GM23338 (cell line): ENCODE data around the gene OR56A1. TPM values are rescaled to one million over a fixed set of nuclear protein-coding genes. Genes with fewer than 3 reads are reported as not detected.

Source experiments
- ATAC-seq: fragments of 200-7000 bp; cut with Tn5 transposase; 3 replicates; pipeline ENCODE4 v1.9.1; 2020
- DNase-seq: peaks from one replicate; pipeline ENCODE4 v3.0.0-alpha.2; 2015; ENCODE audit warnings: low spot score
- H2AFZ ChIP-seq: fragments of 200-600 bp; sonication (generic); 2 replicates; pipeline ENCODE4 v1.8.0; 2016; ENCODE audit warnings: antibody characterized with exemption, mild to moderate bottlenecking, moderate library complexity
- H3F3A ChIP-seq: fragments of 200-600 bp; sonication (generic); replicated peaks from 2 replicates; pipeline ENCODE4 v1.8.0; 2017; ENCODE audit warnings: antibody characterized with exemption, mixed run types, low read depth
- H3K27ac ChIP-seq: fragments of 200-600 bp; sonication (generic); 2 replicates; pipeline ENCODE4 v1.6.1; 2016; ENCODE audit warnings: low read depth
- H3K27me3 ChIP-seq: fragments of 200-600 bp; sonication (generic); 2 replicates; pipeline ENCODE4 v1.8.0; 2016; ENCODE audit warnings: mild to moderate bottlenecking, mixed run types, moderate library complexity; ENCODE audit not compliant: insufficient read depth
- H3K36me3 ChIP-seq: fragments of 200-600 bp; sonication (generic); 2 replicates; pipeline ENCODE4 v1.8.0; 2016; ENCODE audit warnings: mild to moderate bottlenecking; ENCODE audit not compliant: insufficient read depth
- H3K4me1 ChIP-seq: fragments of 200-600 bp; sonication (generic); 2 replicates; pipeline ENCODE4 v1.8.0; 2016; ENCODE audit warnings: mild to moderate bottlenecking, moderate library complexity; ENCODE audit not compliant: insufficient read depth
- H3K4me2 ChIP-seq: fragments of 200-600 bp; sonication (generic); 2 replicates; pipeline ENCODE4 v1.7.1; 2017; ENCODE audit warnings: mixed run types
- H3K4me3 ChIP-seq: fragments of 200-600 bp; sonication (generic); 2 replicates; pipeline ENCODE4 v1.6.1; 2016; ENCODE audit warnings: mixed run types
- H3K79me2 ChIP-seq: fragments of 200-600 bp; sonication (generic); replicated peaks from 2 replicates; pipeline ENCODE4 v1.8.0; 2017; ENCODE audit warnings: mild to moderate bottlenecking; ENCODE audit not compliant: insufficient read depth
- H3K9me2 ChIP-seq: fragments of 200-600 bp; sonication (generic); 2 replicates; pipeline ENCODE4 v1.8.0; 2017; ENCODE audit not compliant: insufficient read depth
- H4K20me1 ChIP-seq: fragments of 200-600 bp; sonication (generic); replicated peaks from 2 replicates; pipeline ENCODE4 v1.8.0; 2017; ENCODE audit warnings: mild to moderate bottlenecking; ENCODE audit not compliant: insufficient read depth
- H3K27ac Mint-ChIP-seq: 2 replicates; pipeline ENCODE4 v1.8.0; 2020; ENCODE audit warnings: inconsistent platforms, mild to moderate bottlenecking, moderate library complexity, mixed read lengths
- H3K27me3 Mint-ChIP-seq: 3 replicates; pipeline ENCODE4 v1.8.0; 2022; ENCODE audit warnings: low read depth, mild to moderate bottlenecking, moderate library complexity, mixed read lengths, inconsistent platforms; ENCODE audit not compliant: insufficient read depth, poor library complexity
- H3K36me3 Mint-ChIP-seq: 3 replicates; pipeline ENCODE4 v1.8.0; 2021; ENCODE audit warnings: low read depth, mild to moderate bottlenecking, inconsistent platforms, moderate library complexity, mixed read lengths
- H3K4me1 Mint-ChIP-seq: 3 replicates; pipeline ENCODE4 v1.8.0; 2020; ENCODE audit warnings: mild to moderate bottlenecking, inconsistent platforms, mixed read lengths
- H3K4me3 Mint-ChIP-seq: 3 replicates; pipeline ENCODE4 v1.8.0; 2021; ENCODE audit warnings: moderate library complexity, mild to moderate bottlenecking, inconsistent platforms, mixed read lengths
- H3K9me3 Mint-ChIP-seq: 3 replicates; pipeline ENCODE4 v1.8.0; 2020; ENCODE audit warnings: moderate library complexity, mild to moderate bottlenecking, inconsistent platforms, mixed read lengths
- CREB1 ChIP-seq: fragments of 250-450 bp; sonication (Bioruptor Pico); IDR thresholded peaks from 2 replicates; pipeline ENCODE4 v1.5.0; 2020; ENCODE audit warnings: low read depth, mild to moderate bottlenecking, moderate library complexity
- EZH2 ChIP-seq: fragments of 200-600 bp; sonication (generic); IDR thresholded peaks from one replicate; pipeline ENCODE4 v1.8.0; 2017; ENCODE audit warnings: antibody characterized with exemption, mild to moderate bottlenecking, low read depth; ENCODE audit not compliant: unreplicated experiment
- EZH2phosphoT487 ChIP-seq: fragments of 200-600 bp; sonication (generic); IDR thresholded peaks from one replicate; pipeline ENCODE4 v1.8.1; 2018; ENCODE audit warnings: antibody characterized with exemption; ENCODE audit not compliant: unreplicated experiment
- JUNB ChIP-seq: IDR thresholded peaks from one replicate; pipeline ENCODE4 v1.6.1; 2016; ENCODE audit warnings: antibody characterized with exemption; ENCODE audit not compliant: unreplicated experiment
- POLR2AphosphoS5 ChIP-seq: IDR thresholded peaks from 2 replicates; pipeline ENCODE4 v1.6.1; 2016; ENCODE audit warnings: antibody characterized with exemption, low read depth
- STAT1 ChIP-seq: IDR thresholded peaks from one replicate; pipeline ENCODE4 v1.6.1; 2016; ENCODE audit warnings: antibody characterized with exemption; ENCODE audit not compliant: unreplicated experiment
- ZNF114 ChIP-seq: fragments of 250-450 bp; sonication (Bioruptor Pico); IDR thresholded peaks from 2 replicates; pipeline ENCODE4 v1.5.0; 2020; ENCODE audit warnings: mild to moderate bottlenecking, moderate library complexity
- ZNF331 ChIP-seq: fragments of 250-450 bp; sonication (Bioruptor Pico); IDR thresholded peaks from 2 replicates; pipeline ENCODE4 v1.5.0; 2020; ENCODE audit warnings: low read depth, mild to moderate bottlenecking, moderate library complexity
- polyA plus RNA-seq: library from polyadenylated mRNA; unstranded; fragments of >200 nt; fragmentation: Nextera tagmentation; extraction: Ambion mirVana; gene quantifications from 2 replicates; pipeline ENCODE4 v1.2.1, GENCODE V29; 2016
- total RNA-seq: library from RNA; depleted of rRNA; stranded (reverse); fragments of >200 nt; shearing (Covaris generic); gene quantifications from 2 replicates; pipeline ENCODE4 v1.2.3, GENCODE V29; 2014
- TF ChIP-seq, protein P1 (sequence below): IDR thresholded peaks from 2 replicates; pipeline ENCODE4 v1.6.1; 2016; ENCODE audit warnings: antibody characterized with exemption
- TF ChIP-seq, protein P2 (sequence below): IDR thresholded peaks from one replicate; pipeline ENCODE4 v1.6.1; 2018; ENCODE audit warnings: antibody characterized with exemption; ENCODE audit not compliant: unreplicated experiment
- TF ChIP-seq, protein P3 (sequence below): fragments of 250-450 bp; sonication (Bioruptor Pico); IDR thresholded peaks from 2 replicates; pipeline ENCODE4 v1.5.0; 2020; ENCODE audit warnings: mild to moderate bottlenecking, moderate library complexity

OR56A1 gene
- total and polyA plus RNA-seq, 2 experiments from 2014 or later: 0.06 to 0.35 TPM

DNA sequence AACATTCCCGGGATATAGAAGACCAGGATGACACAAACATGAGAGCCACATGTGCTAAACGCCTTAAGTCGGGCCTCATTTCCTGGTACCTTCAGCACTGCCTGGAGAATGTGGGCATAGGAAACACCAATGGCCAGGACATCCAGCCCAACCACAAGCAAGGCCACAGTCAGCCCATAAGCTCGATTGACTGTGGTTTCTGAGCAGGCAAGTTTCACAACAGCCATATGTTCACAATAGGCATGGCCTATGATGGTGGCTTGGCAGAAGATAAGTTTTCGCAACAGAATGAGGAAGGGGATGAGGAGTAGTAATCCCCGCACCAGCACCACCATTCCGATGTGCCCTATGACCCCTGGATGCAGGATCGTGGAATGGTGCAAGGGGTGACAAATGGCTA, 26.9 kb upstream of the OR56A1 start (continued):
- TF ChIP-seq, protein P1, sequence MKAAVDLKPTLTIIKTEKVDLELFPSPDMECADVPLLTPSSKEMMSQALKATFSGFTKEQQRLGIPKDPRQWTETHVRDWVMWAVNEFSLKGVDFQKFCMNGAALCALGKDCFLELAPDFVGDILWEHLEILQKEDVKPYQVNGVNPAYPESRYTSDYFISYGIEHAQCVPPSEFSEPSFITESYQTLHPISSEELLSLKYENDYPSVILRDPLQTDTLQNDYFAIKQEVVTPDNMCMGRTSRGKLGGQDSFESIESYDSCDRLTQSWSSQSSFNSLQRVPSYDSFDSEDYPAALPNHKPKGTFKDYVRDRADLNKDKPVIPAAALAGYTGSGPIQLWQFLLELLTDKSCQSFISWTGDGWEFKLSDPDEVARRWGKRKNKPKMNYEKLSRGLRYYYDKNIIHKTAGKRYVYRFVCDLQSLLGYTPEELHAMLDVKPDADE: no peak
- TF ChIP-seq STAT1: no peak
- TF ChIP-seq, protein P2, sequence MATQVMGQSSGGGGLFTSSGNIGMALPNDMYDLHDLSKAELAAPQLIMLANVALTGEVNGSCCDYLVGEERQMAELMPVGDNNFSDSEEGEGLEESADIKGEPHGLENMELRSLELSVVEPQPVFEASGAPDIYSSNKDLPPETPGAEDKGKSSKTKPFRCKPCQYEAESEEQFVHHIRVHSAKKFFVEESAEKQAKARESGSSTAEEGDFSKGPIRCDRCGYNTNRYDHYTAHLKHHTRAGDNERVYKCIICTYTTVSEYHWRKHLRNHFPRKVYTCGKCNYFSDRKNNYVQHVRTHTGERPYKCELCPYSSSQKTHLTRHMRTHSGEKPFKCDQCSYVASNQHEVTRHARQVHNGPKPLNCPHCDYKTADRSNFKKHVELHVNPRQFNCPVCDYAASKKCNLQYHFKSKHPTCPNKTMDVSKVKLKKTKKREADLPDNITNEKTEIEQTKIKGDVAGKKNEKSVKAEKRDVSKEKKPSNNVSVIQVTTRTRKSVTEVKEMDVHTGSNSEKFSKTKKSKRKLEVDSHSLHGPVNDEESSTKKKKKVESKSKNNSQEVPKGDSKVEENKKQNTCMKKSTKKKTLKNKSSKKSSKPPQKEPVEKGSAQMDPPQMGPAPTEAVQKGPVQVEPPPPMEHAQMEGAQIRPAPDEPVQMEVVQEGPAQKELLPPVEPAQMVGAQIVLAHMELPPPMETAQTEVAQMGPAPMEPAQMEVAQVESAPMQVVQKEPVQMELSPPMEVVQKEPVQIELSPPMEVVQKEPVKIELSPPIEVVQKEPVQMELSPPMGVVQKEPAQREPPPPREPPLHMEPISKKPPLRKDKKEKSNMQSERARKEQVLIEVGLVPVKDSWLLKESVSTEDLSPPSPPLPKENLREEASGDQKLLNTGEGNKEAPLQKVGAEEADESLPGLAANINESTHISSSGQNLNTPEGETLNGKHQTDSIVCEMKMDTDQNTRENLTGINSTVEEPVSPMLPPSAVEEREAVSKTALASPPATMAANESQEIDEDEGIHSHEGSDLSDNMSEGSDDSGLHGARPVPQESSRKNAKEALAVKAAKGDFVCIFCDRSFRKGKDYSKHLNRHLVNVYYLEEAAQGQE: no peak
- no peak for TF ChIP-seq ZNF114 (CRISPR knock-in tag)

DNA sequence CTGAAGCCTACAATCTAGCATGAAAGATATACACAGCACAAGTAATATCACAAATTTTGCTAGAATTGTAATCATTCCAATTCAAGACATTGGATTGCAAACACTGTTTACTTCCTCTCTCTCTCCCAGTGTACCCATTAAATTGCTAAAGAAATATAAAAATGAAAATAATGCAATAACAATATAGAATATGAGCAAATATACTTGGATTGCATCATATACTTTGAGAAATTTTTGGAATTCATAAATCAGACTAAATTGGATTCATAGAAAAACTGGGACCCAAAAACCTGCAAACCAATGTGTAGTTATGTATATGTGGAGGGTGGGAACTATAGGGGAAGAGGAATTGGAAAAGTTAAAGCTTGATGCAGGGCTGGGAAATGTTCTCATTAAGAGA, 25.0 kb upstream of the OR56A1 start:
- H3K9me2 ChIP-seq: no peaks in the 10 kb centered on the region
- no peak for TF ChIP-seq ZNF114 (CRISPR knock-in tag)
- TF ChIP-seq ZNF331 (CRISPR knock-in tag): no peak
- TF ChIP-seq, protein P3, sequence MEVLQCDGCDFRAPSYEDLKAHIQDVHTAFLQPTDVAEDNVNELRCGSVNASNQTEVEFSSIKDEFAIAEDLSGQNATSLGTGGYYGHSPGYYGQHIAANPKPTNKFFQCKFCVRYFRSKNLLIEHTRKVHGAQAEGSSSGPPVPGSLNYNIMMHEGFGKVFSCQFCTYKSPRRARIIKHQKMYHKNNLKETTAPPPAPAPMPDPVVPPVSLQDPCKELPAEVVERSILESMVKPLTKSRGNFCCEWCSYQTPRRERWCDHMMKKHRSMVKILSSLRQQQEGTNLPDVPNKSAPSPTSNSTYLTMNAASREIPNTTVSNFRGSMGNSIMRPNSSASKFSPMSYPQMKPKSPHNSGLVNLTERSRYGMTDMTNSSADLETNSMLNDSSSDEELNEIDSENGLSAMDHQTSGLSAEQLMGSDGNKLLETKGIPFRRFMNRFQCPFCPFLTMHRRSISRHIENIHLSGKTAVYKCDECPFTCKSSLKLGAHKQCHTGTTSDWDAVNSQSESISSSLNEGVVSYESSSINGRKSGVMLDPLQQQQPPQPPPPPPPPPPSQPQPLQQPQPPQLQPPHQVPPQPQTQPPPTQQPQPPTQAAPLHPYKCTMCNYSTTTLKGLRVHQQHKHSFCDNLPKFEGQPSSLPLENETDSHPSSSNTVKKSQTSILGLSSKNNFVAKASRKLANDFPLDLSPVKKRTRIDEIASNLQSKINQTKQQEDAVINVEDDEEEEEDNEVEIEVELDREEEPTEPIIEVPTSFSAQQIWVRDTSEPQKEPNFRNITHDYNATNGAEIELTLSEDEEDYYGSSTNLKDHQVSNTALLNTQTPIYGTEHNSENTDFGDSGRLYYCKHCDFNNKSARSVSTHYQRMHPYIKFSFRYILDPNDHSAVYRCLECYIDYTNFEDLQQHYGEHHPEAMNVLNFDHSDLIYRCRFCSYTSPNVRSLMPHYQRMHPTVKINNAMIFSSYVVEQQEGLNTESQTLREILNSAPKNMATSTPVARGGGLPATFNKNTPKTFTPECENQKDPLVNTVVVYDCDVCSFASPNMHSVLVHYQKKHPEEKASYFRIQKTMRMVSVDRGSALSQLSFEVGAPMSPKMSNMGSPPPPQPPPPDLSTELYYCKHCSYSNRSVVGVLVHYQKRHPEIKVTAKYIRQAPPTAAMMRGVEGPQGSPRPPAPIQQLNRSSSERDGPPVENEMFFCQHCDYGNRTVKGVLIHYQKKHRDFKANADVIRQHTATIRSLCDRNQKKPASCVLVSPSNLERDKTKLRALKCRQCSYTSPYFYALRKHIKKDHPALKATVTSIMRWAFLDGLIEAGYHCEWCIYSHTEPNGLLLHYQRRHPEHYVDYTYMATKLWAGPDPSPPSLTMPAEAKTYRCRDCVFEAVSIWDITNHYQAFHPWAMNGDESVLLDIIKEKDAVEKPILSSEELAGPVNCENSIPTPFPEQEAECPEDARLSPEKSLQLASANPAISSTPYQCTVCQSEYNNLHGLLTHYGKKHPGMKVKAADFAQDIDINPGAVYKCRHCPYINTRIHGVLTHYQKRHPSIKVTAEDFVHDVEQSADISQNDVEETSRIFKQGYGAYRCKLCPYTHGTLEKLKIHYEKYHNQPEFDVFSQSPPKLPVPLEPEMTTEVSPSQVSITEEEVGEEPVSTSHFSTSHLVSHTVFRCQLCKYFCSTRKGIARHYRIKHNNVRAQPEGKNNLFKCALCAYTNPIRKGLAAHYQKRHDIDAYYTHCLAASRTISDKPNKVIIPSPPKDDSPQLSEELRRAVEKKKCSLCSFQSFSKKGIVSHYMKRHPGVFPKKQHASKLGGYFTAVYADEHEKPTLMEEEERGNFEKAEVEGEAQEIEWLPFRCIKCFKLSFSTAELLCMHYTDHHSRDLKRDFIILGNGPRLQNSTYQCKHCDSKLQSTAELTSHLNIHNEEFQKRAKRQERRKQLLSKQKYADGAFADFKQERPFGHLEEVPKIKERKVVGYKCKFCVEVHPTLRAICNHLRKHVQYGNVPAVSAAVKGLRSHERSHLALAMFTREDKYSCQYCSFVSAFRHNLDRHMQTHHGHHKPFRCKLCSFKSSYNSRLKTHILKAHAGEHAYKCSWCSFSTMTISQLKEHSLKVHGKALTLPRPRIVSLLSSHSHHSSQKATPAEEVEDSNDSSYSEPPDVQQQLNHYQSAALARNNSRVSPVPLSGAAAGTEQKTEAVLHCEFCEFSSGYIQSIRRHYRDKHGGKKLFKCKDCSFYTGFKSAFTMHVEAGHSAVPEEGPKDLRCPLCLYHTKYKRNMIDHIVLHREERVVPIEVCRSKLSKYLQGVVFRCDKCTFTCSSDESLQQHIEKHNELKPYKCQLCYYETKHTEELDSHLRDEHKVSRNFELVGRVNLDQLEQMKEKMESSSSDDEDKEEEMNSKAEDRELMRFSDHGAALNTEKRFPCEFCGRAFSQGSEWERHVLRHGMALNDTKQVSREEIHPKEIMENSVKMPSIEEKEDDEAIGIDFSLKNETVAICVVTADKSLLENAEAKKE (CRISPR knock-in tag): no peak
- no peak for TF ChIP-seq EZH2
- TF ChIP-seq, protein P1: no peak
- no peak for TF ChIP-seq CREB1 (CRISPR knock-in tag)
- no peak for TF ChIP-seq JUNB
- no peak for TF ChIP-seq EZH2phosphoT487
- no peak for TF ChIP-seq POLR2AphosphoS5

More for the DNA sequence above, 25.0 kb upstream of the OR56A1 start:
- Histone ChIP-seq H2AFZ (no peak overlapping the region), H3F3A (no peaks in the 10 kb centered on the region), H3K4me1 (0 out of 2 replicates have a peak, but pooled peaks cover 6% of the 10 kb centered on the region), H3K4me3 (no peak overlapping the region), H4K20me1 (no peaks in the 10 kb centered on the region), H3K79me2 (no peaks in the 10 kb centered on the region), H3K4me2 (no peak overlapping the region), H3K27me3 (no peaks in the 10 kb centered on the region), H3K27ac (no peak overlapping the region), H3K36me3 (no peaks in the 10 kb centered on the region)
- ATAC-seq: no peak
- Mint-ChIP-seq H3K36me3 (no peaks in the 10 kb centered on the region), H3K27me3 (peaks cover 1% of the 10 kb centered on the region), H3K4me1 (peaks cover 5% of the 10 kb centered on the region; the same call in 2 of the 3 replicates), H3K27ac (no peak overlapping the region), H3K9me3 (no peaks in the 10 kb centered on the region), H3K4me3 (no peak overlapping the region)
- no peak for DNase-seq
